Measurements from ENCODE around the gene WHAMM. TPM values are rescaled to one million over a fixed set of nuclear protein-coding genes. Genes with fewer than 3 reads are reported as not detected.

WHAMM gene
- total and polyA plus RNA-seq, 2 donors (not counting 3 experiments of a cell fraction or from before 2014, with no cell fraction given) = 4.1 to 9.4 TPM

DNA sequence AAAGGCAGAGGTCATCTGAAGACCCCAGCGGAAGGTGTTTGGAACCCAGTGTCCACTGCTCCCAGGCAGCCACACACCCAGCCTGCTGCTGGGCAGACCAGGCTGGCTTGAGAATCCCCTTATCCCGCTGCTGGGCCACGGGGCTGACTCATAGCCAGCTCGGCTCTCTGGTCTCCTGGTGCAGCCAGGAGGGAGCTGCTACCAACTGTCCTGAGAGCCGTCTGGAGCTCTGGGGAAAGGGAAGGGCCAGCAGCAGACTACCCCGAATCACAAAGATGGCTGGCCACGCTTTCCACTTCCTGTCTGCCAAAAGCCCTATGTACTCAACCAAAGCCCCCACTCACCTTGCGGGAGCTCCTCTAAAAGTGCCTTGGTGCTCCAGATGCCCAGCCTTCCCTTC, 38.3 kb downstream of the WHAMM start:
- Histone ChIP-seq H3K4me3 (replicated peaks in 1 of 3; ENCODE audit: insufficient read depth in 1 of 3, low read depth in 1 of 3, low read length in 3 of 3) (no peak overlapping the region), H3K4me1 (ENCODE audit: control insufficient read depth, extremely low read depth, insufficient read depth, low read length) (no peaks in the 10 kb centered on the region), H3K9ac (replicated peaks; ENCODE audit: extremely low read depth, insufficient read depth, low read length) (no peak overlapping the region), H3K27ac (ENCODE audit: insufficient read depth, low read depth, low read length) (no peak overlapping the region), H3K9me3 (replicated peaks; ENCODE audit: control insufficient read depth, insufficient read depth, low read length) (no peaks in the 10 kb centered on the region), H3K4me2 (ENCODE audit: insufficient read depth, low read length) (no peak overlapping the region), H3K9me1 (replicated peaks; ENCODE audit: control insufficient read depth, extremely low read depth, insufficient read depth, low read length) (no peaks in the 10 kb centered on the region), H3K36me3 (ENCODE audit: control insufficient read depth in 2 of 2, extremely low read depth in 1 of 2, insufficient read depth in 2 of 2, low read length in 2 of 2) (no peaks in the 10 kb centered on the region), H2AFZ (ENCODE audit: low read depth, low read length) (no peak overlapping the region), H3K79me2 (ENCODE audit: control insufficient read depth, insufficient read depth, low read length) (no peaks in the 10 kb centered on the region), H4K20me1 (replicated peaks; ENCODE audit: control insufficient read depth, extremely low read depth, insufficient read depth, low read length) (no peaks in the 10 kb centered on the region), H3K27me3 (ENCODE audit: control insufficient read depth in 2 of 2, insufficient read depth in 2 of 2, low read length in 2 of 2) (peaks cover 0 to 5% of the 10 kb centered on the region in 2 experiments)
- no TSS peak for BruUV-seq (replicated peaks)
- intact Hi-C loops (cut with micrococcal nuclease) = loop anchor here (2.0 to 10.0 kb wide), 2 partner anchors 37 to 107 kb away; partner anchors contain the start of gene HOMER2
- ChIA-PET POLR2A (no interaction called here), CTCF (no interaction called here)
- no peak for DNase-seq (ENCODE audit: low read depth, low spot score)
- dilution Hi-C loops (cut with MboI; ENCODE audit: extremely low pct_ligation_motif_present, low sequenced_read_pairs) = no loop called here
- TF ChIP-seq, protein P1, sequence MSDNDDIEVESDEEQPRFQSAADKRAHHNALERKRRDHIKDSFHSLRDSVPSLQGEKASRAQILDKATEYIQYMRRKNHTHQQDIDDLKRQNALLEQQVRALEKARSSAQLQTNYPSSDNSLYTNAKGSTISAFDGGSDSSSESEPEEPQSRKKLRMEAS (IDR thresholded peaks at IDR 0.05; ENCODE audit: insufficient read depth, insufficient read length) = no peak
- no peak for TF ChIP-seq MYC (IDR thresholded peaks at IDR 0.05; ENCODE audit: low read depth, low read length)
- TF ChIP-seq, protein P2, sequence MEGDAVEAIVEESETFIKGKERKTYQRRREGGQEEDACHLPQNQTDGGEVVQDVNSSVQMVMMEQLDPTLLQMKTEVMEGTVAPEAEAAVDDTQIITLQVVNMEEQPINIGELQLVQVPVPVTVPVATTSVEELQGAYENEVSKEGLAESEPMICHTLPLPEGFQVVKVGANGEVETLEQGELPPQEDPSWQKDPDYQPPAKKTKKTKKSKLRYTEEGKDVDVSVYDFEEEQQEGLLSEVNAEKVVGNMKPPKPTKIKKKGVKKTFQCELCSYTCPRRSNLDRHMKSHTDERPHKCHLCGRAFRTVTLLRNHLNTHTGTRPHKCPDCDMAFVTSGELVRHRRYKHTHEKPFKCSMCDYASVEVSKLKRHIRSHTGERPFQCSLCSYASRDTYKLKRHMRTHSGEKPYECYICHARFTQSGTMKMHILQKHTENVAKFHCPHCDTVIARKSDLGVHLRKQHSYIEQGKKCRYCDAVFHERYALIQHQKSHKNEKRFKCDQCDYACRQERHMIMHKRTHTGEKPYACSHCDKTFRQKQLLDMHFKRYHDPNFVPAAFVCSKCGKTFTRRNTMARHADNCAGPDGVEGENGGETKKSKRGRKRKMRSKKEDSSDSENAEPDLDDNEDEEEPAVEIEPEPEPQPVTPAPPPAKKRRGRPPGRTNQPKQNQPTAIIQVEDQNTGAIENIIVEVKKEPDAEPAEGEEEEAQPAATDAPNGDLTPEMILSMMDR (IDR thresholded peaks at IDR 0.05; ENCODE audit: extremely low read depth in 1 of 2, insufficient read depth in 1 of 2, low read depth in 1 of 2, low read length in 2 of 2) = no peak
- no peak for TF ChIP-seq JUN (IDR thresholded peaks at IDR 0.05; ENCODE audit: borderline replicate concordance, insufficient read depth, insufficient read length, low read depth)
- no peak for TF ChIP-seq FOS (IDR thresholded peaks at IDR 0.05; ENCODE audit: borderline replicate concordance, insufficient read depth, low read length)
- no peak for TF ChIP-seq POLR2AphosphoS5 (IDR thresholded peaks at IDR 0.05; ENCODE audit: insufficient read depth, low read depth, low read length)
- no peak for TF ChIP-seq EZH2 (IDR thresholded peaks at IDR 0.05; ENCODE audit: borderline replicate concordance, low read depth, low read length, severe bottlenecking)
- no peak for TF ChIP-seq POLR2A (IDR thresholded peaks at IDR 0.05; ENCODE audit: low read depth, low read length)
- no peak for TF ChIP-seq GATA2 (IDR thresholded peaks at IDR 0.05; ENCODE audit: insufficient read depth, insufficient read length, low read depth, low read length)
- no peak for FAIRE-seq
